ENCODE measurements around the gene DPF1.

The DPF1 gene

GRCh38 chr19:38224014-38224862 lies at the start of gene DPF1 (continued):
- TF ChIP-seq ZSCAN18 (tag by site-specific recombination; IDR thresholded peaks at IDR 0.05) (peak; percentile 80; the same call in 1 of the 2 replicates), ZNF677 (tag by site-specific recombination; IDR thresholded peaks at IDR 0.05) (no peak), ZNF433 (tag by site-specific recombination; IDR thresholded peaks at IDR 0.05; ENCODE audit: low read depth) (no peak), TSHZ1 (tag by site-specific recombination; IDR thresholded peaks at IDR 0.05; ENCODE audit: borderline replicate concordance) (peak; percentile 81), ATF2 (tag by site-specific recombination; IDR thresholded peaks at IDR 0.05; ENCODE audit: low read depth) (no peak), ZNF658 (tag by site-specific recombination; IDR thresholded peaks at IDR 0.05) (no peak), ZNF16 (tag by site-specific recombination; IDR thresholded peaks at IDR 0.05; ENCODE audit: low read depth) (peak; percentile 62; the same call in 1 of the 2 replicates), ZSCAN23 (tag by site-specific recombination; IDR thresholded peaks at IDR 0.05) (peak; percentile 66; the same call in 1 of the 2 replicates), ZNF549 (tag by site-specific recombination; IDR thresholded peaks at IDR 0.05) (no peak), ZNF544 (tag by site-specific recombination; IDR thresholded peaks at IDR 0.05) (no peak), ZNF513 (tag by site-specific recombination; IDR thresholded peaks at IDR 0.05) (no peak), HIC1 (tag by site-specific recombination; IDR thresholded peaks at IDR 0.05) (peak; percentile 64; the same call in 1 of the 2 replicates), ZBTB17 (tag by site-specific recombination; IDR thresholded peaks at IDR 0.05) (peak; percentile 81), ZNF449 (tag by site-specific recombination; IDR thresholded peaks at IDR 0.05) (peak; percentile 92), ZNF747 (tag by site-specific recombination; IDR thresholded peaks at IDR 0.05) (no peak), ZNF654 (tag by site-specific recombination; IDR thresholded peaks at IDR 0.05; ENCODE audit: low read depth) (peak; percentile 5; the same call in 1 of the 2 replicates), ZNF335 (tag by site-specific recombination; conservative IDR thresholded peaks at IDR 0.05) (peak; percentile 100), ZSCAN16 (tag by site-specific recombination; IDR thresholded peaks at IDR 0.05) (no peak; the same call in none of the 2 replicates), ZNF175 (tag by site-specific recombination; IDR thresholded peaks at IDR 0.05) (0 out of 2 replicates have a peak, but pooled peaks have one; percentile 58), ZBTB8A (tag by site-specific recombination; IDR thresholded peaks at IDR 0.05) (peak; percentile 75), ZNF670 (tag by site-specific recombination; IDR thresholded peaks at IDR 0.05; ENCODE audit: low read depth) (no peak), SP2 (tag by site-specific recombination; IDR thresholded peaks at IDR 0.05) (peak; percentile 98), ZNF354C (tag by site-specific recombination; IDR thresholded peaks at IDR 0.05; ENCODE audit: borderline replicate concordance, low read depth) (no peak), ZNF416 (tag by site-specific recombination; IDR thresholded peaks at IDR 0.05) (no peak), HOXA7 (CRISPR knock-in tag; IDR thresholded peaks at IDR 0.05; ENCODE audit: borderline replicate concordance) (no peak), MYNN (tag by site-specific recombination; IDR thresholded peaks at IDR 0.05; ENCODE audit: borderline replicate concordance) (peak; percentile 54)

All from HEK293 (cell line).